SU-DHL-6 (cell line): ENCODE data around the gene RGS4.

Experiments
- H2AFZ ChIP-seq: fragments of 200-600 bp; sonication (generic); 2 replicates; pipeline ENCODE4 v1.6.1; 2014; ENCODE audit warnings: low read depth, mild to moderate bottlenecking, moderate library complexity, mixed read lengths, antibody characterized with exemption, low read length; ENCODE audit not compliant: severe bottlenecking
- H3F3A ChIP-seq: fragments of 200-600 bp; shearing (Covaris generic); 2 replicates; pipeline ENCODE4 v1.6.0; 2016; ENCODE audit warnings: antibody characterized with exemption, mild to moderate bottlenecking; ENCODE audit not compliant: insufficient read depth
- H3K27ac ChIP-seq: fragments of 200-600 bp; sonication (generic); 2 replicates; pipeline ENCODE4 v1.5.1; 2016; ENCODE audit warnings: low read depth, mild to moderate bottlenecking, low read length, moderate library complexity, mixed read lengths
- H3K27me3 ChIP-seq: fragments of 200-600 bp; sonication (generic), shearing (Covaris generic); 2 replicates; pipeline ENCODE4 v1.6.0; 2014; ENCODE audit warnings: mild to moderate bottlenecking, low read length
- H3K36me3 ChIP-seq: fragments of 200-600 bp; sonication (generic); 2 replicates; pipeline ENCODE4 v1.6.1; 2014; ENCODE audit warnings: mild to moderate bottlenecking, low read length, mixed read lengths
- H3K4me2 ChIP-seq: fragments of 300-600, 200-600 bp; shearing (Covaris generic), sonication (generic); 2 replicates; pipeline ENCODE4 v1.6.0; 2014; ENCODE audit warnings: low read length, low read depth, mild to moderate bottlenecking; ENCODE audit not compliant: poor library complexity, severe bottlenecking
- H3K4me3 ChIP-seq: fragments of 200-600 bp; sonication (generic); 2 replicates; pipeline ENCODE4 v1.5.1; 2014; ENCODE audit warnings: antibody characterized with exemption, low read length, mild to moderate bottlenecking, mixed read lengths; ENCODE audit not compliant: insufficient read depth, poor library complexity, severe bottlenecking
- H3K79me2 ChIP-seq: fragments of 200-600 bp; sonication (generic); 2 replicates; pipeline ENCODE4 v1.6.1; 2014; ENCODE audit warnings: mild to moderate bottlenecking, low read length, moderate library complexity; ENCODE audit not compliant: insufficient read depth
- H3K9ac ChIP-seq: fragments of 200-600 bp; sonication (generic); 2 replicates; pipeline ENCODE4 v1.7.0; 2014; ENCODE audit warnings: mild to moderate bottlenecking, low read length
- H3K9me2 ChIP-seq: fragments of 200-600 bp; sonication (generic); replicated peaks from 2 replicates; pipeline ENCODE4 v1.6.1; 2014; ENCODE audit warnings: low read length; ENCODE audit not compliant: insufficient read depth
- H3K9me3 ChIP-seq: fragments of 200-600 bp; sonication (generic); 2 replicates; pipeline ENCODE4 v1.6.1; 2014; ENCODE audit warnings: low read length, mixed read lengths; ENCODE audit not compliant: insufficient read depth
- H4K20me1 ChIP-seq: fragments of 200-600 bp; sonication (generic); 2 replicates; pipeline ENCODE4 v1.6.1; 2014; ENCODE audit warnings: low read depth, mild to moderate bottlenecking, antibody characterized with exemption, low read length, moderate library complexity, mixed read lengths
- CTCF ChIP-seq: fragments of 200-600 bp; sonication (generic); IDR thresholded peaks from one replicate; pipeline ENCODE4 v1.5.1; 2017; ENCODE audit warnings: antibody characterized with exemption, mild to moderate bottlenecking, low read length, moderate library complexity; ENCODE audit not compliant: insufficient read depth, poor library complexity, severe bottlenecking
- EZH2phosphoT487 ChIP-seq: fragments of 200-600 bp; sonication (generic), shearing (Covaris generic); conservative IDR thresholded peaks from 2 replicates; pipeline ENCODE4 v1.6.1; 2018; ENCODE audit warnings: mild to moderate bottlenecking, antibody characterized with exemption, low read length, moderate library complexity, mixed read lengths

RGS4 gene

GRCh38 chr1:163095213-163095612, 26.1 kb downstream of the RGS4 start:
- TF ChIP-seq EZH2phosphoT487 (no peak), CTCF (no peak)

DNA sequence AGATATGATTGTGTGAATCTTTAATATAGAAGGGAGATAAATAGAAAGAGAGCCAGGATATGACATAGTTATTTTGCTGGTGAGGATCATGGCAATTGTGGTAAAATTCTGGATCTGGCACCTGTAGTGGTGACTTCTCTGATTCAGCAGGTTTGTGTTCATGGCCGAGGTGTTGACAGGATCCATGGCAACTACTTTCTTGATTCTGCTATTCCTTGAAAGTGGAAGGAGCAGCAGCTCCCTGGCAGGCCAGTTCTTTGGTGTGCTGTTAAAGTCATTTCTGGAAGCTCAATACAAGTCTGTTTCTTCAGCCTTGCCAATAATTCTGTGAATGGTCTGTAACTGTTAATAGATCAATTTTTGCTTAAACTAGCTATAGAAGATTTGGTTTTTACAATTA, 33.4 kb downstream of the RGS4 start:
- Histone ChIP-seq H4K20me1 (no peaks in the 10 kb centered on the region), H3K4me3 (no peak overlapping the region), H3K9me2 (no peaks in the 10 kb centered on the region), H2AFZ (no peak overlapping the region), H3K79me2 (no peaks in the 10 kb centered on the region), H3K27me3 (no peaks in the 10 kb centered on the region), H3K4me2 (no peak overlapping the region), H3K9me3 (no peaks in the 10 kb centered on the region), H3K27ac (no peak overlapping the region), H3F3A (no peaks in the 10 kb centered on the region), H3K36me3 (no peaks in the 10 kb centered on the region), H3K9ac (no peak overlapping the region)
- TF ChIP-seq EZH2phosphoT487 (no peak), CTCF (no peak)

More at GRCh38 chr1:163095213-163095612, 26.1 kb downstream of the RGS4 start:
- no peak overlapping the region for H3K27ac ChIP-seq
- no peaks in the 10 kb centered on the region for H3K36me3 ChIP-seq
- H3F3A ChIP-seq, result no peaks in the 10 kb centered on the region
- no peaks in the 10 kb centered on the region for H3K79me2 ChIP-seq
- no peak overlapping the region for H3K4me2 ChIP-seq
- H4K20me1 ChIP-seq, result no peaks in the 10 kb centered on the region
- no peaks in the 10 kb centered on the region for H3K9me2 ChIP-seq
- H3K4me3 ChIP-seq, result no peak overlapping the region
- H3K9me3 ChIP-seq, result no peaks in the 10 kb centered on the region
- no peak overlapping the region for H2AFZ ChIP-seq
- H3K9ac ChIP-seq, result no peak overlapping the region
- no peaks in the 10 kb centered on the region for H3K27me3 ChIP-seq

- H3F3A ChIP-seq, result no peaks in the 10 kb centered on the region
- H3K36me3 ChIP-seq, result no peaks in the 10 kb centered on the region
- H3K27me3 ChIP-seq, result no peaks in the 10 kb centered on the region
- H3K9me3 ChIP-seq, result no peaks in the 10 kb centered on the region
- no peaks in the 10 kb centered on the region for H3K79me2 ChIP-seq
- no peak overlapping the region for H3K4me2 ChIP-seq
- no peaks in the 10 kb centered on the region for H4K20me1 ChIP-seq
- no peak overlapping the region for H3K27ac ChIP-seq
- H3K9me2 ChIP-seq, result no peaks in the 10 kb centered on the region
- H3K9ac ChIP-seq, result no peak overlapping the region
- no peak overlapping the region for H3K4me3 ChIP-seq
- TF ChIP-seq CTCF (no peak), EZH2phosphoT487 (no peak)
- no peak overlapping the region for H2AFZ ChIP-seq
These were observed 35.4 kb downstream of the RGS4 start for GRCh38 chr1:163104385-163105099.
